ENCODE data around the gene USP13. TPM values are rescaled to one million over a fixed set of nuclear protein-coding genes. Genes with fewer than 3 reads are reported as not detected.

USP13 gene
- total and polyA plus RNA-seq, 2 donors from 2014 or later = 3.0 to 9.0 TPM

- no peak for TF ChIP-seq CTCF (IDR thresholded peaks at IDR 0.05; ENCODE audit: borderline replicate concordance, extremely low read depth, insufficient read depth)
- Histone ChIP-seq H3K9ac (ENCODE audit: low read length in 3 of 3) (no peak overlapping the region), H3K4me1 (ENCODE audit: control insufficient read depth in 2 of 3, insufficient read depth in 2 of 3, low read depth in 1 of 3, low read length in 3 of 3) (no peaks in the 10 kb centered on the region), H3K4me3 (ENCODE audit: low read length in 3 of 3) (no peak overlapping the region), H3K36me3 (ENCODE audit: control insufficient read depth in 2 of 3, insufficient read depth in 3 of 3, low read length in 3 of 3) (no peaks in the 10 kb centered on the region), H3K27me3 (ENCODE audit: control insufficient read depth, insufficient read depth, low read length) (no peaks in the 10 kb centered on the region), H3K9me3 (ENCODE audit: control insufficient read depth in 2 of 3, insufficient read depth in 1 of 3, low read length in 3 of 3) (no peaks in the 10 kb centered on the region), H3K27ac (ENCODE audit: low read depth in 2 of 2, low read length in 2 of 2) (no peak overlapping the region)
- intact Hi-C loops (cut with DNase I) = no loop called here
- DNase-seq (no peak), FAIRE-seq (no peak)
These were observed 51.0 kb downstream of the USP13 start for GRCh38 chr3:179703816-179704215.

- Histone ChIP-seq H3K27me3 (ENCODE audit: control insufficient read depth, insufficient read depth, low read length) (no peaks in the 10 kb centered on the region), H3K4me1 (ENCODE audit: control insufficient read depth in 2 of 3, insufficient read depth in 2 of 3, low read depth in 1 of 3, low read length in 3 of 3) (no peaks in the 10 kb centered on the region), H3K27ac (ENCODE audit: low read depth in 2 of 2, low read length in 2 of 2) (no peak overlapping the region), H3K36me3 (ENCODE audit: control insufficient read depth in 2 of 3, insufficient read depth in 3 of 3, low read length in 3 of 3) (peaks cover 0 to 2% (median 2%) of the 10 kb centered on the region in 3 donors), H3K4me3 (ENCODE audit: low read length in 3 of 3) (no peak overlapping the region), H3K9ac (ENCODE audit: low read length in 3 of 3) (no peak overlapping the region), H3K9me3 (ENCODE audit: control insufficient read depth in 2 of 3, insufficient read depth in 1 of 3, low read length in 3 of 3) (no peaks in the 10 kb centered on the region)
- FAIRE-seq = no peak
- intact Hi-C loops (cut with DNase I) = no loop called here
- peak in 1 of 5 donors; percentile 10 for DNase-seq
- TF ChIP-seq CTCF (IDR thresholded peaks at IDR 0.05; ENCODE audit: borderline replicate concordance, extremely low read depth, insufficient read depth) = no peak
These were observed 53.4 kb downstream of the USP13 start for GRCh38 chr3:179706233-179706632.

- no peak for TF ChIP-seq CTCF (IDR thresholded peaks at IDR 0.05; ENCODE audit: borderline replicate concordance, extremely low read depth, insufficient read depth)
- no peak for FAIRE-seq
- no peak overlapping the region for H3K4me3 ChIP-seq (ENCODE audit: low read length in 3 of 3)
- H3K9ac ChIP-seq (ENCODE audit: low read length in 3 of 3) = no peak overlapping the region
- H3K4me1 ChIP-seq (ENCODE audit: control insufficient read depth in 2 of 3, insufficient read depth in 2 of 3, low read depth in 1 of 3, low read length in 3 of 3) = no peaks in the 10 kb centered on the region
- no peak for DNase-seq
- H3K27ac ChIP-seq (ENCODE audit: low read depth in 2 of 2, low read length in 2 of 2) = no peak overlapping the region
- H3K27me3 ChIP-seq (ENCODE audit: control insufficient read depth, insufficient read depth, low read length) = no peaks in the 10 kb centered on the region
- H3K9me3 ChIP-seq (ENCODE audit: control insufficient read depth in 2 of 3, insufficient read depth in 1 of 3, low read length in 3 of 3) = no peaks in the 10 kb centered on the region
- intact Hi-C loops (cut with DNase I) = no loop called here
- peaks cover 0 to 2% (median 2%) of the 10 kb centered on the region in 3 donors for H3K36me3 ChIP-seq (ENCODE audit: control insufficient read depth in 2 of 3, insufficient read depth in 3 of 3, low read length in 3 of 3)
These were observed 57.2 kb downstream of the USP13 start for GRCh38 chr3:179710079-179710478.

GRCh38 chr3:179713643-179714090 lies 60.8 kb downstream of the USP13 start:
- DNase-seq (peak in 3 of 5 donors; percentile 36 to 53 (median 43)), FAIRE-seq (no peak)
- Histone ChIP-seq H3K27ac (ENCODE audit: low read depth in 2 of 2, low read length in 2 of 2) (no peak overlapping the region), H3K4me3 (ENCODE audit: low read length in 3 of 3) (no peak overlapping the region), H3K27me3 (ENCODE audit: control insufficient read depth, insufficient read depth, low read length) (no peaks in the 10 kb centered on the region), H3K9me3 (ENCODE audit: control insufficient read depth in 2 of 3, insufficient read depth in 1 of 3, low read length in 3 of 3) (no peaks in the 10 kb centered on the region), H3K4me1 (ENCODE audit: control insufficient read depth in 2 of 3, insufficient read depth in 2 of 3, low read depth in 1 of 3, low read length in 3 of 3) (no peaks in the 10 kb centered on the region), H3K9ac (ENCODE audit: low read length in 3 of 3) (no peak overlapping the region), H3K36me3 (ENCODE audit: control insufficient read depth in 2 of 3, insufficient read depth in 3 of 3, low read length in 3 of 3) (peaks cover 0 to 2% (median 2%) of the 10 kb centered on the region in 3 donors)
- TF ChIP-seq CTCF (IDR thresholded peaks at IDR 0.05; ENCODE audit: borderline replicate concordance, extremely low read depth, insufficient read depth) = no peak
- intact Hi-C loops (cut with DNase I) = no loop called here
